ENCODE results near the gene KIR3DL2.
"Not testable (repeated sequence)": the region's sequence is repeated elsewhere in the genome, so short reads cannot be mapped to it uniquely, and the experiment has no call there.

KIR3DL2 gene

GRCh38 chr19:54871696-54872095 lies 21.5 kb downstream of the KIR3DL2 start:
- no peak for DNase-seq (ENCODE audit: low read depth)

- no peak for DNase-seq (ENCODE audit: low read depth)
These were observed 23.7 kb downstream of the KIR3DL2 start, which contains the start of gene FCAR for GRCh38 chr19:54873990-54874389. Gene FCAR, plus strand, starts transcription at chr19:54874235. Its CDS starts 55 bp downstream, at chr19:54874290.

DNA sequence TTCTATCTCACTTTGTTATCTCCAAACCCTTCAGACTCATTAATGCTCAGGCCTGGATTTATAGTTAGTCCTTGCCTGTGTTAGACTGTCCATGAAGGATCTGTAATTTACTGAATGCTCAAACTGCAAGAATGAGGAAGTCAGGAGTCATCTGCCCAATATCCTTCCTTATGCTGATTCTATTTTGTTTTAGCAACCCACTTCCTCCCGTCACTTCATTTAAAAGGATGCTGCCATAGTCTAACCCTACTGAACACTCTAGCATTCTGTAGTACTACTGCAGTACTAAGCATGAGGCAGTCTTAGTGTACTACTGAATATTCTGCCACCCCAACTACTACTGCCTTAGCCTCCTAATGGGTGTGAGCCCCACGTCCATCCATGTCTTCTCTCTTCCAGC lies 25.3 kb downstream of the KIR3DL2 start:
- no peak for DNase-seq (ENCODE audit: low read depth)

GRCh38 chr19:54877471-54877870 lies 27.2 kb downstream of the KIR3DL2 start:
- DNase-seq (ENCODE audit: low read depth) = no peak

DNA sequence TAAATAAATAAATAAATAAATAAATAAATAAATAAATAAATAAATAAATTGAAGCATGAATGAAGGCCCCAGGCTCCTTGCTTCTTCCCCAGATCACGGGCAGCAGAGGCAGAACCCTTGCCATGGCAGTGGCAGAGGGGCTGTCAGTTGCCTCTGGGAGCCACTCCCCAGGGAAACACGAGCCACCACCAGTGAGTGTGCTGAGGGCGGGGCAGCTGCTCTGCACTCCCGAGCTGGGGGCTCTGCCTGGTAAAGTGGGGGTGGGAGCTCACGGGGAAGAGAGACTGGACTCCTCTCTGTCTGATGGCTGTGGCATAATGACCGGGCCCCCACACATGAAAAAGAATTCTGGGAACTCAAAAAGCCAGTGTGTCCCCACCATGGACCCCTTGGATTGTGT lies 31.6 kb downstream of the KIR3DL2 start:
- DNase-seq (ENCODE audit: low read depth) = no peak

- no peak for DNase-seq (ENCODE audit: low read depth)
These were observed 32.5 kb downstream of the KIR3DL2 start for GRCh38 chr19:54882758-54883157.

GRCh38 chr19:54883228-54883627 lies 33.0 kb downstream of the KIR3DL2 start:
- DNase-seq (ENCODE audit: low read depth) = no peak

GRCh38 chr19:54888239-54888638 lies 38.0 kb downstream of the KIR3DL2 start:
- no peak for DNase-seq (ENCODE audit: low read depth)

- no peak for DNase-seq (ENCODE audit: low read depth)
These were observed 39.3 kb downstream of the KIR3DL2 start for GRCh38 chr19:54889566-54889965.

- no peak for DNase-seq (ENCODE audit: low read depth)
These were observed 43.2 kb downstream of the KIR3DL2 start for GRCh38 chr19:54893406-54893805.

- not testable (repeated sequence) for DNase-seq (ENCODE audit: low read depth)
These were observed 43.9 kb downstream of the KIR3DL2 start for GRCh38 chr19:54894106-54894505.

GRCh38 chr19:54896036-54896435 lies 45.8 kb downstream of the KIR3DL2 start:
- no peak for DNase-seq (ENCODE audit: low read depth)

GRCh38 chr19:54898685-54899084 lies 48.4 kb downstream of the KIR3DL2 start:
- not testable (repeated sequence) for DNase-seq (ENCODE audit: low read depth)

DNA sequence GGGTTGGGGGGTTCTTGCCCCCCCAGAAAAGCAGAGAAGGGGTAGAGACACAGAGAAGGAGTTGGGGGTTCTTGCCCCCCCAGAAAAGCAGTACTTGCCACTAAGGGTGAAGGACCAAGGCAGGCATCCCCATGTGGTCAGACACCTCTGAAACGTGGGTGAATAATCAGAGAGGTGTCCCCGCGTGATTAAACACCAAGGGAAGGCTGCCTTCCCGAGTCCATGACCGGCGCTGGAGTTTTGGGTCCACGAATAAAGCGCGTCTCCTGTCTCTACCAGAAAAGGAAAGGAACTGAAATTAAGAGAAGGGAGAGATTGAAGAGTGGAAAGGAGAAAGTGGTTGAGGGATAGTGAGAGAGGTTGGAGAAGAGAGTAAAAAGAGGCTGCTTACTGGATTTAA lies 49.4 kb downstream of the KIR3DL2 start:
- not testable (repeated sequence) for DNase-seq (ENCODE audit: low read depth)

GRCh38 chr19:54901153-54901552 lies 50.9 kb downstream of the KIR3DL2 start:
- not testable (repeated sequence) for DNase-seq (ENCODE audit: low read depth)

DNA sequence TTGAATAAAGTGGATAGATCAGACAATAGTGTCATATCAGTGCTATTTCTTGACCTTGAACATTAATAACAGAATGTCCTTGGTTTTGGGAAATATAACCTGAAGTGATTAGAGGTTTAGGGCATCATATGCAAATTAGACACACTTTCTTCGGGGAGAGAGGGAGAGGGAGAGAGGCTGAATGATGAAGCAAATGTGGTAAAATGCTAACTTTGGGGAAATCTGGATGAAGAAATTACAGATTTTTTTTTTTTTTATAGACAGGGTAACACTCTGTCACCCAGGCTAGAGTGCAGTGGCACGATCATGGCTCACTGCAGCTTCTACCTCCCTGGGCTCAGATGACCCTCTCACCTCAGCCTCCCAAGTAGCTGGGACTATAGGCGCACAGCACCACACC lies 51.8 kb downstream of the KIR3DL2 start:
- DNase-seq (ENCODE audit: low read depth) = no peak

- no peak for DNase-seq (ENCODE audit: low read depth)
These were observed 53.1 kb downstream of the KIR3DL2 start for GRCh38 chr19:54903303-54903702.

GRCh38 chr19:54904261-54904660 lies 54.0 kb downstream of the KIR3DL2 start:
- not testable (repeated sequence) for DNase-seq (ENCODE audit: low read depth)

- no peak for DNase-seq (ENCODE audit: low read depth)
These were observed 55.2 kb downstream of the KIR3DL2 start for GRCh38 chr19:54905421-54905802.

DNA sequence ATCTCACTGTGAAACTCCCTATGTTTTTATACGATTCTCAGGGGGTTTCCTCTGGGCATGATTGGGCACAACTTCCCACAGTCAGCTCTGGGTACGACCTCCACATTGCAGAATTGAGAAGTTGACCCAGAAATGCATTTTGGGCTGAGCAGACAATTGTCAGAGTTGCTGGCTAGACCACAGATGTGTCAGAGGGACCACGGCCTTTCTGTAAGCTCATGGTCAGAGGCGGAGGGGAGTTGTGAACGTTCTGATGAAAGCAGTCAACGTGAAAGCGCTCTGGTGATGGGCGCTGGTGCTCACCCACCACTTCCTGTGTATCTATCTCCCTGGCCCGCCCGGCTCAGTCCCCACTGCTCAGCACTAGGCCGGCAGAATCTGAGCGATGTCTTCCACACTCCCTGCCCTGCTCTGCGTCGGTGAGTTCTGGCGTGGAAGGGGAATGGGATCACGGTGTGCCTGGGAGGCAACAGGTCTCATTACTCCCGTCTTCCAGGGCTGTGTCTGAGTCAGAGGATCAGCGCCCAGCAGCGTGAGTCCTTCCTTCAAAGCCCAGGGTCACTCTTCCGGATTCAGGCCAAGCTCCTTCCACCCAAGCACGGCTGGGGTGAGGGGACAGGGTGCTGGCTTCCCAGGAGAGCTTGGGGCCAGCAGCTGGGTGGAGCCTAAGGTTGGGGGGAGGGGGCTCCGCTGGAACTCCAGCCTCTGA lies 55.7 kb downstream of the KIR3DL2 start, which contains the start of gene NCR1:
Gene NCR1, plus strand, starts transcription at position 346 of the 709 bp plus-strand sequence. Its CDS starts 40 bp downstream, at position 386.
- no peak for DNase-seq (ENCODE audit: low read depth)

DNA sequence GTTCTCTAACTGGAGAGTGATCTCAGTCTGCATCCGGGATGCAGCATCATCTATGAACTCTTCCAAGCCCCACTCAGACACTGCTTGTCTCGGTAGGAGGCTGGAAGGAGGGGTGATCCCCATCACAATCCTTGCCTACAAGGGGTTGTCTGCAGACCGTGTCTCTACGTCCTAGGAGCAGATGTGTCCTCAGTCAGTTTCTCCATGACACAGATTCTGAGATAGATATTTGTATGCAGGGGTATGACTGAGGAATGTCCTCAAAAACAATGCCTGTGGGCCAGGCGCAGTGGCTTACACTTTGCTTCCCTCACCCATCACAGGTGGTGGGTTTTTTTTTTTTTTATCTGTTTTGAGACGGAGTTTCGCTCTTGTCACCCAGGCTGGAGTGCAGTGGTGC lies 56.6 kb downstream of the KIR3DL2 start:
- no peak for DNase-seq (ENCODE audit: low read depth)

DNA sequence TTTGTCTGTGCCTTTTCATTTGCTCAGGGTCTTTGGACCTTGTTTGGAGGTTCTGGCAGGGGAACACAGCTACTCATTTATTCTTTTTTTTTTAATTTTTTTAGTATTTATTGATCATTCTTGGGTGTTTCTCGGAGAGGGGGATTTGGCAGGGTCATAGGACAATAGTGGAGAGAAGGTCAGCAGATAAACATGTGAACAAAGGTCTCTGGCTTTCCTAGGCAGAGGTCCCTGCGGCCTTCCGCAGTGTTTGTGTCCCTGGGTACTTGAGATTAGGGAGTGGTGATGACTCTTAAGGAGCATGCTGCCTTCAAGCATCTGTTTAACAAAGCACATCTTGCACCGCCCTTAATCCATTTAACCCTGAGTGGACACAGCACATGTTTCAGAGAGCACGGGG lies 57.7 kb downstream of the KIR3DL2 start:
- DNase-seq (ENCODE audit: low read depth) = not testable (repeated sequence)

Data from T follicular helper cell (primary cell).